Measurements from ENCODE around the gene TRPV3. TPM values are rescaled to one million over a fixed set of nuclear protein-coding genes. Genes with fewer than 3 reads are reported as not detected.

The TRPV3 gene
- total RNA-seq, 1 experiment from 2014 or later, result 0.35 TPM

- ATAC-seq (peak; percentile 81), DNase-seq (ENCODE audit: low spot score) (no peak)
- no peak overlapping the region for H3K4me3 Mint-ChIP-seq
- H3K27ac Mint-ChIP-seq, result no peak overlapping the region
- no peaks in the 10 kb centered on the region for H3K36me3 Mint-ChIP-seq
- 0 out of 2 replicates have a peak, but pooled peaks cover 3% of the 10 kb centered on the region for H3K4me1 Mint-ChIP-seq
- peaks cover 14% of the 10 kb centered on the region for H3K9me3 Mint-ChIP-seq
- CTCF ChIA-PET, result interaction anchor here (0.5 to 1.3 kb wide), 2 partner anchors 46 to 52 kb away, joined by 3 to 4 read pairs; no protein-coding TSS in a partner anchor
- TF ChIP-seq NFE2L1 (CRISPR knock-in tag; IDR thresholded peaks at IDR 0.05) (no peak), ZNF423 (CRISPR knock-in tag; IDR thresholded peaks at IDR 0.05) (no peak), E2F1 (CRISPR knock-in tag; IDR thresholded peaks at IDR 0.05) (no peak), OVOL2 (CRISPR knock-in tag; IDR thresholded peaks at IDR 0.05; ENCODE audit: borderline replicate concordance) (no peak), NR2C2 (CRISPR knock-in tag; IDR thresholded peaks at IDR 0.05) (no peak), STAT6 (CRISPR knock-in tag; conservative IDR thresholded peaks at IDR 0.05; ENCODE audit: low read depth) (no peak), HMGA2 (CRISPR knock-in tag; IDR thresholded peaks at IDR 0.05) (no peak)
- POLR2A ChIA-PET, result no interaction called here
- H3K27me3 Mint-ChIP-seq (ENCODE audit: low read depth), result no peaks in the 10 kb centered on the region
Measured at GRCh38 chr17:3551189-3551588, 6.4 kb downstream of the TRPV3 start.

- no peak overlapping the region for H3K27ac Mint-ChIP-seq
- H3K27me3 Mint-ChIP-seq (ENCODE audit: low read depth), result no peaks in the 10 kb centered on the region
- no peak for ATAC-seq
- H3K9me3 Mint-ChIP-seq, result peaks cover 14% of the 10 kb centered on the region
- H3K4me3 Mint-ChIP-seq, result no peak overlapping the region
- no peak for DNase-seq (ENCODE audit: low spot score)
- ChIA-PET CTCF (no interaction called here), POLR2A (no interaction called here)
- TF ChIP-seq HMGXB4 (CRISPR knock-in tag; IDR thresholded peaks at IDR 0.05) (no peak), STAT6 (CRISPR knock-in tag; conservative IDR thresholded peaks at IDR 0.05; ENCODE audit: low read depth) (no peak), SMAD4 (CRISPR knock-in tag; IDR thresholded peaks at IDR 0.05) (no peak)
- 0 out of 2 replicates have a peak, but pooled peaks cover 3% of the 10 kb centered on the region for H3K4me1 Mint-ChIP-seq
- H3K36me3 Mint-ChIP-seq, result no peaks in the 10 kb centered on the region
Measured at GRCh38 chr17:3549610-3550162, 7.9 kb downstream of the TRPV3 start.

- ATAC-seq (no peak), DNase-seq (ENCODE audit: low spot score) (no peak)
- peaks cover 14% of the 10 kb centered on the region for H3K9me3 Mint-ChIP-seq
- no peaks in the 10 kb centered on the region for H3K36me3 Mint-ChIP-seq
- ChIA-PET POLR2A (no interaction called here), CTCF (interaction anchor here (1.4 kb wide), 1 partner anchor 13 kb away, joined by 4 read pairs; no protein-coding TSS in a partner anchor)
- H3K27me3 Mint-ChIP-seq (ENCODE audit: low read depth), result no peaks in the 10 kb centered on the region
- 0 out of 2 replicates have a peak, but pooled peaks cover 3% of the 10 kb centered on the region for H3K4me1 Mint-ChIP-seq
- no peak overlapping the region for H3K4me3 Mint-ChIP-seq
- H3K27ac Mint-ChIP-seq, result no peak overlapping the region
- no peak for TF ChIP-seq ZNF416 (CRISPR knock-in tag; IDR thresholded peaks at IDR 0.05)
- TF ChIP-seq ZNF423 (CRISPR knock-in tag; IDR thresholded peaks at IDR 0.05), result no peak
- no peak for TF ChIP-seq E2F4 (CRISPR knock-in tag; IDR thresholded peaks at IDR 0.05; ENCODE audit: borderline replicate concordance, low read depth)
- no peak for TF ChIP-seq NR3C1 (CRISPR knock-in tag; conservative IDR thresholded peaks at IDR 0.05; ENCODE audit: low read depth)
- TF ChIP-seq ZNF532 (CRISPR knock-in tag; IDR thresholded peaks at IDR 0.05; ENCODE audit: borderline replicate concordance), result no peak
- TF ChIP-seq SMAD4 (CRISPR knock-in tag; IDR thresholded peaks at IDR 0.05), result no peak
- TF ChIP-seq E2F5 (CRISPR knock-in tag; IDR thresholded peaks at IDR 0.05), result no peak
- TF ChIP-seq ZNF232 (CRISPR knock-in tag; IDR thresholded peaks at IDR 0.05), result no peak
Measured at GRCh38 chr17:3547628-3548027, 10.0 kb downstream of the TRPV3 start.
